NCI-H1417 (cell line): Measurements from ENCODE around the gene PHIP.
"Not testable (repeated sequence)": the region's sequence is repeated elsewhere in the genome, so short reads cannot be mapped to it uniquely, and the experiment has no call there.

Source experiments
- DNase-seq, 3 experiments: peaks; one replicate each; lab custom pipeline; 2025; lab: John Stamatoyannopoulos, UW

PHIP gene

GRCh38 chr6:79078075-79078969, at the start of gene PHIP:
Gene PHIP, minus strand, starts transcription at chr6:79078254. Its CDS starts 186 bp downstream, at chr6:79078068.
- peak; percentile 95 to 100 (median 99) for DNase-seq

GRCh38 chr6:79127660-79128059, 49.6 kb upstream of the PHIP start:
- peak in 1 of 3 experiments; percentile 5 for DNase-seq

- no peak for DNase-seq
These were observed 41.2 kb upstream of the PHIP start for GRCh38 chr6:79119217-79119616.

- no peak for DNase-seq
These were observed 39.7 kb upstream of the PHIP start for GRCh38 chr6:79117752-79118151.

- no peak for DNase-seq
These were observed 37.6 kb upstream of the PHIP start for GRCh38 chr6:79115553-79116182.

- no peak for DNase-seq
These were observed 33.5 kb upstream of the PHIP start for GRCh38 chr6:79111549-79111948.

- DNase-seq, result no peak
These were observed 23.1 kb upstream of the PHIP start for GRCh38 chr6:79101164-79101563.

- DNase-seq, result no peak
These were observed 22.2 kb upstream of the PHIP start for GRCh38 chr6:79100304-79100703.

- DNase-seq, result no peak
These were observed 16.9 kb upstream of the PHIP start for GRCh38 chr6:79094938-79095337.

GRCh38 chr6:79091801-79092200, 13.7 kb upstream of the PHIP start:
- DNase-seq, result not testable (repeated sequence)

GRCh38 chr6:79089552-79090404, 11.7 kb upstream of the PHIP start:
- no peak for DNase-seq

- peak in 1 of 3 experiments; percentile 4 for DNase-seq
These were observed 6.6 kb upstream of the PHIP start for GRCh38 chr6:79084693-79085092.

- DNase-seq, result peak in 2 of 3 experiments; percentile 15 to 33
These were observed 4.2 kb upstream of the PHIP start for GRCh38 chr6:79082304-79082703.

GRCh38 chr6:79081663-79082062, 3.6 kb upstream of the PHIP start:
- no peak for DNase-seq

GRCh38 chr6:79079561-79080041, 1.5 kb upstream of the PHIP start:
- DNase-seq, result peak; percentile 18 to 66 (median 26)

- DNase-seq, result peak in 1 of 3 experiments; percentile 48
These were observed 359 bp downstream of the PHIP start for GRCh38 chr6:79077715-79078074.

- peak; percentile 90 to 93 (median 90) for DNase-seq
These were observed 1.0 kb downstream of the PHIP start for GRCh38 chr6:79076782-79077641.

GRCh38 chr6:79076160-79076559, 1.9 kb downstream of the PHIP start:
- peak in 1 of 3 experiments; percentile 56 for DNase-seq

- DNase-seq, result no peak
These were observed 4.2 kb downstream of the PHIP start for GRCh38 chr6:79073888-79074287.

- DNase-seq, result no peak
These were observed 5.3 kb downstream of the PHIP start for GRCh38 chr6:79072640-79073181.

GRCh38 chr6:79071547-79071946, 6.5 kb downstream of the PHIP start:
- no peak for DNase-seq
